H1 (cell line): Measurements from ENCODE around the gene TNIK. TPM values are rescaled to one million over a fixed set of nuclear protein-coding genes. Genes with fewer than 3 reads are reported as not detected.

Experiments used
- CTCF ChIA-PET: fragments of 300-600 bp; sonication (Branson Sonifier 250); formaldehyde crosslinking; loops from one replicate; lab custom pipeline; 2021; ENCODE audit not compliant: partially characterized antibody; lab: Charles Lee
- POLR2A ChIA-PET: fragments of 300-600 bp; sonication (Branson Sonifier 250); formaldehyde crosslinking; loops from one replicate; lab custom pipeline; 2021; ENCODE audit warnings: inconsistent platforms; ENCODE audit not compliant: partially characterized antibody; lab: Charles Lee
- DNase-seq, 2 experiments: peaks; one replicate each; pipeline versions ENCODE4 v3.0.0 to v3.0.0-alpha.2; 2010 to 2022; ENCODE audit warnings: low spot score in 2 of 2, low read depth in 1 of 2, mixed read lengths in 1 of 2
- FAIRE-seq: peaks from 2 replicates; lab custom pipeline; 2011; peaks lifted over from hg19 to GRCh38; lab: Jason Lieb, UNC
- H2AFZ ChIP-seq: 2 replicates; pipeline ENCODE4 v1.8.1; 2012; ENCODE audit warnings: low read length, inconsistent platforms
- H2AK5ac ChIP-seq: 2 replicates; pipeline ENCODE4 v1.6.1; 2013; ENCODE audit warnings: low read depth, low read length
- H2BK120ac ChIP-seq: replicated peaks from 2 replicates; pipeline ENCODE3; 2013; ENCODE audit warnings: low read depth, low read length, inconsistent platforms
- H2BK12ac ChIP-seq: 2 replicates; pipeline ENCODE4 v1.6.1; 2013; ENCODE audit warnings: low read depth, low read length
- H2BK15ac ChIP-seq: 2 replicates; pipeline ENCODE4 v1.6.1; 2013; ENCODE audit warnings: low read length
- H2BK20ac ChIP-seq: 2 replicates; pipeline ENCODE4 v1.6.1; 2013; ENCODE audit warnings: low read length
- H2BK5ac ChIP-seq: 2 replicates; pipeline ENCODE4 v1.6.1; 2013; ENCODE audit warnings: low read depth, low read length
- H3K14ac ChIP-seq: 2 replicates; pipeline ENCODE4 v1.6.1; 2013; ENCODE audit warnings: inconsistent platforms; ENCODE audit not compliant: insufficient read length
- H3K18ac ChIP-seq: 2 replicates; pipeline ENCODE4 v1.6.1; 2013; ENCODE audit warnings: low read length; ENCODE audit errors: extremely low read depth
- H3K23ac ChIP-seq: 2 replicates; pipeline ENCODE4 v1.6.1; 2013; ENCODE audit warnings: inconsistent platforms; ENCODE audit not compliant: insufficient read length
- H3K23me2 ChIP-seq: 2 replicates; pipeline ENCODE4 v1.6.1; 2013; ENCODE audit warnings: low read depth, low read length
- H3K27ac ChIP-seq: 2 replicates; pipeline ENCODE4 v1.6.1; 2011; ENCODE audit warnings: low read depth, low read length, inconsistent platforms
- H3K27me3 ChIP-seq, 4 experiments: replicated peaks in 1 of 4; 1 replicate in 1 of 4; 2 replicates in 3 of 4; pipeline versions ENCODE4 v1.6.1 to v1.8.1; 2011 to 2013; ENCODE audit warnings: low read length in 3 of 4, mild to moderate bottlenecking in 3 of 4, inconsistent platforms in 2 of 4, mixed read lengths in 2 of 4, moderate library complexity in 1 of 4; ENCODE audit not compliant: control insufficient read depth in 3 of 4, insufficient read depth in 3 of 4; ENCODE audit errors: extremely low read depth in 1 of 4
- H3K36me3 ChIP-seq, 4 experiments: 2 replicates each; pipeline versions ENCODE4 v1.6.1 to v1.8.1; 2011 to 2013; ENCODE audit warnings: mild to moderate bottlenecking in 4 of 4, low read length in 3 of 4, moderate library complexity in 2 of 4, control low read depth in 1 of 4, inconsistent platforms in 1 of 4; ENCODE audit not compliant: insufficient read depth in 4 of 4, control insufficient read depth in 2 of 4
- H3K4ac ChIP-seq: replicated peaks from 2 replicates; pipeline ENCODE3; 2013; ENCODE audit warnings: low read length, low read depth, mixed read lengths, inconsistent platforms; ENCODE audit not compliant: insufficient read length
- H3K4me1 ChIP-seq, 4 experiments: replicated peaks in 1 of 4; 1 replicate in 1 of 4; 2 replicates in 3 of 4; pipeline versions ENCODE4 v1.6.1 to v1.8.1; 2011 to 2013; ENCODE audit warnings: low read length in 3 of 4, inconsistent platforms in 2 of 4, mixed read lengths in 1 of 4; ENCODE audit not compliant: insufficient read depth in 4 of 4, control insufficient read depth in 3 of 4
- H3K4me2 ChIP-seq, 2 experiments: 2 replicates each; pipeline versions ENCODE4 v1.6.1 to v1.8.1; 2011 to 2013; ENCODE audit warnings: low read depth in 2 of 2, low read length in 2 of 2, control low read depth in 1 of 2, inconsistent platforms in 1 of 2, mild to moderate bottlenecking in 1 of 2; ENCODE audit not compliant: insufficient read depth in 1 of 2
- H3K4me3 ChIP-seq, 4 experiments: fragments of 200-600, 300-600 bp in 1 of 4; sonication (generic), shearing (Covaris generic), sonication (Bioruptor Twin) in 1 of 4; 2 replicates each; pipeline versions ENCODE4 v1.5.1 to v1.8.1; 2011 to 2016; ENCODE audit warnings: low read length in 4 of 4, low read depth in 3 of 4, control low read depth in 2 of 4, inconsistent platforms in 2 of 4, mild to moderate bottlenecking in 2 of 4, mixed read lengths in 1 of 4, moderate library complexity in 1 of 4; ENCODE audit not compliant: insufficient read depth in 2 of 4; ENCODE audit errors: extremely low read depth in 1 of 4
- H3K56ac ChIP-seq: replicated peaks from 2 replicates; pipeline ENCODE3; 2013; ENCODE audit warnings: low read depth, mild to moderate bottlenecking, mixed read lengths, low read length, inconsistent platforms; ENCODE audit not compliant: insufficient read length
- H3K79me1 ChIP-seq: 2 replicates; pipeline ENCODE4 v1.6.1; 2013; ENCODE audit warnings: low read depth, low read length, control low read depth
- H3K79me2 ChIP-seq, 2 experiments: 2 replicates each; pipeline versions ENCODE4 v1.6.1 to v1.8.1; 2012 to 2013; ENCODE audit warnings: low read length in 2 of 2, mild to moderate bottlenecking in 2 of 2, inconsistent platforms in 1 of 2; ENCODE audit not compliant: insufficient read depth in 2 of 2, control insufficient read depth in 1 of 2
- H3K9ac ChIP-seq, 4 experiments: replicated peaks in 1 of 4; 1 replicate in 1 of 4; 2 replicates in 3 of 4; pipeline versions ENCODE4 v1.6.1 to v1.8.1; 2011 to 2013; ENCODE audit warnings: low read depth in 3 of 4, low read length in 3 of 4, control low read depth in 2 of 4, mild to moderate bottlenecking in 2 of 4, moderate library complexity in 2 of 4, inconsistent platforms in 1 of 4; ENCODE audit errors: extremely low read depth in 1 of 4
- H3K9me3 ChIP-seq, 2 experiments: 2 replicates each; pipeline versions ENCODE4 v1.6.1 to v1.8.1; 2012 to 2013; ENCODE audit warnings: mild to moderate bottlenecking in 2 of 2, moderate library complexity in 2 of 2, control low read depth in 1 of 2, inconsistent platforms in 1 of 2, low read depth in 1 of 2, low read length in 1 of 2, mixed read lengths in 1 of 2; ENCODE audit not compliant: insufficient read depth in 2 of 2
- H4K20me1 ChIP-seq, 2 experiments: replicated peaks in 1 of 2; 2 replicates each; pipeline versions ENCODE3 to v1.8.1; 2011 to 2013; ENCODE audit warnings: inconsistent platforms in 2 of 2, low read length in 2 of 2, mild to moderate bottlenecking in 1 of 2; ENCODE audit not compliant: insufficient read depth in 2 of 2, control insufficient read depth in 1 of 2
- H4K5ac ChIP-seq: 2 replicates; pipeline ENCODE4 v1.6.1; 2013; ENCODE audit warnings: low read length, low read depth, mixed read lengths, inconsistent platforms; ENCODE audit not compliant: insufficient read length
- H4K8ac ChIP-seq: 2 replicates; pipeline ENCODE4 v1.8.0; 2013; ENCODE audit warnings: mild to moderate bottlenecking, moderate library complexity, low read length, inconsistent platforms; ENCODE audit not compliant: insufficient read depth; ENCODE audit errors: extremely low read depth
- H4K91ac ChIP-seq: replicated peaks from 2 replicates; pipeline ENCODE3; 2013; ENCODE audit warnings: low read length, mixed read lengths, inconsistent platforms; ENCODE audit not compliant: insufficient read length
- BACH1 ChIP-seq: IDR thresholded peaks from 2 replicates; pipeline ENCODE4 v1.6.1; 2012; ENCODE audit warnings: low read length, improper control_type of control experiment
- EP300 ChIP-seq, 2 experiments: IDR thresholded peaks; 1 replicate in 1 of 2; 2 replicates in 1 of 2; pipeline ENCODE4 v1.6.1; 2011 to 2012; ENCODE audit warnings: low read depth in 2 of 2, low read length in 2 of 2, mild to moderate bottlenecking in 2 of 2, borderline replicate concordance in 1 of 2, inconsistent platforms in 1 of 2, moderate library complexity in 1 of 2
- GTF2F1 ChIP-seq: IDR thresholded peaks from 2 replicates; pipeline ENCODE4 v1.6.1; 2012; ENCODE audit warnings: low read depth, low read length, improper control_type of control experiment, borderline replicate concordance
- KDM4A ChIP-seq: IDR thresholded peaks from one replicate; pipeline ENCODE4 v1.7.1; 2012; ENCODE audit warnings: low read depth, mild to moderate bottlenecking, moderate library complexity, low read length, inconsistent platforms; ENCODE audit not compliant: severe bottlenecking
- POU5F1 ChIP-seq: IDR thresholded peaks from 2 replicates; pipeline ENCODE4 v1.6.1; 2011; ENCODE audit warnings: low read depth, mild to moderate bottlenecking, low read length, moderate library complexity
- RXRA ChIP-seq: IDR thresholded peaks from 2 replicates; pipeline ENCODE4 v1.6.1; 2011; ENCODE audit warnings: low read depth, mild to moderate bottlenecking, low read length, moderate library complexity; ENCODE audit not compliant: insufficient read depth
- SRF ChIP-seq: IDR thresholded peaks from 2 replicates; pipeline ENCODE4 v1.6.1; 2011; ENCODE audit warnings: mild to moderate bottlenecking, low read depth, low read length, moderate library complexity
- TAF1 ChIP-seq: IDR thresholded peaks from 2 replicates; pipeline ENCODE4 v1.6.1; 2011; ENCODE audit warnings: mild to moderate bottlenecking, low read depth, low read length
- TBP ChIP-seq: IDR thresholded peaks from 2 replicates; pipeline ENCODE4 v1.6.1; 2011; ENCODE audit warnings: low read depth, low read length, improper control_type of control experiment
- YY1 ChIP-seq: IDR thresholded peaks from 2 replicates; pipeline ENCODE4 v1.6.1; 2011; ENCODE audit warnings: low read depth, mild to moderate bottlenecking, low read length
- WGBS, 2 experiments: shearing (Covaris generic) in 1 of 2; methylation state at CpG; one replicate each; pipeline versions ENCODE4 v1.1.6 to v1.1.7; 2013 to 2015; ENCODE audit warnings: low lambda C conversion rate in 2 of 2, mixed read lengths in 2 of 2, inconsistent platforms in 1 of 2, low coverage in 1 of 2, missing lambda C conversion rate in 1 of 2; ENCODE audit not compliant: insufficient replicate concordance in 2 of 2, insufficient coverage in 1 of 2, insufficient read length in 1 of 2; ENCODE audit errors: extremely low coverage in 1 of 2, missing lambda C conversion rate in 1 of 2; 5-methylcytosine and 5-hydroxymethylcytosine counted together
- polyA plus RNA-seq, 7 experiments: library from polyadenylated mRNA; depleted of rRNA in 3 of 7; stranded (reverse) in 5 of 7; unstranded in 2 of 7; fragments of >200 nt in 5 of 7; fragments of 200-250 nt in 2 of 7; gene quantifications; 1 replicate in 5 of 7; 2 replicates in 1 of 7; 4 replicates in 1 of 7; pipeline versions ENCODE4 v1.2.1 to v1.2.3, GENCODE V29; 2011 to 2013; ENCODE audit warnings: missing spikeins in 2 of 7, mixed read lengths in 2 of 7
- total RNA-seq: library from RNA; stranded (reverse); fragmentation: NEBNext Ultra II Directional; extraction: Animal tissue kit (Norgen Biotek cat#: 25700); gene quantifications from 2 replicates; pipeline ENCODE4 v1.2.1, GENCODE V29; 2021
- TF ChIP-seq, protein P1 (sequence below), 3 experiments: IDR thresholded peaks; 1 replicate in 2 of 3; 2 replicates in 1 of 3; pipeline versions ENCODE4 v1.5.1 to v1.6.1; 2011; ENCODE audit warnings: low read length in 3 of 3, mild to moderate bottlenecking in 3 of 3, inconsistent platforms in 2 of 3, low read depth in 1 of 3, moderate library complexity in 1 of 3; ENCODE audit not compliant: insufficient read depth in 1 of 3; ENCODE audit errors: control extremely low read depth in 1 of 3
- TF ChIP-seq, protein P2 (sequence below): IDR thresholded peaks from 2 replicates; pipeline ENCODE4 v1.6.1; 2012; ENCODE audit warnings: inconsistent platforms

The TNIK gene
- total and polyA plus RNA-seq, 2 of the 8 experiments (the other 6 are each of a cell fraction or from before 2014, with no cell fraction given), result 7.4 to 42.0 TPM

DNA sequence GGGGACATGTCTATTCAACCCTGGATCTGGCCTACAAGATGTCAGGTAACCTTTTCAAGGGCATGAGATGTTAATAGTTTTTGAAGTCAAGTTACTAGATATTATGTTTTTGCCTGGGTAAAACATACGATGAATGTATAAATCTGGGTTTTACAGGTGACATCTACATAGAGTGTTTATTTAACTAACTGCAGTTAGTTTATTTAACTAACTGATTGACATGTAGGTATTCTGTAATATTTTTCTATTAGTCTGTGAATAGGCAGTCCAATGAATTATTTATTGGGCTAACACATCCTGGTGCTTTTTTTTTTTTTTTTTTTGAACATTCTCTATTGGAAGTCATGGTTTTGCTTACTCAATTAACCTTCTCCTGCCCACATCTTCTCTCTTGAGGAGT lies 38.7 kb upstream of the TNIK start:
- Histone ChIP-seq H4K8ac (no peak overlapping the region), H3K18ac (no peak overlapping the region), H3K79me2 (no peaks in the 10 kb centered on the region), H4K5ac (no peak overlapping the region), H3K56ac (no peak overlapping the region), H3K9ac (no peak overlapping the region), H2AFZ (0 out of 2 replicates have a peak overlapping the region, but pooled peaks have one; percentile 16), H3K23me2 (no peaks in the 10 kb centered on the region), H3K14ac (no peak overlapping the region), H2BK15ac (no peak overlapping the region), H3K23ac (no peak overlapping the region), H4K20me1 (no peaks in the 10 kb centered on the region), H3K9me3 (no peaks in the 10 kb centered on the region), H3K4me1 (peaks cover 0 to 3% (median 0%) of the 10 kb centered on the region in 4 experiments; a peak in 1 of 7 replicates), H3K4ac (no peak overlapping the region), H2BK120ac (no peak overlapping the region), H3K79me1 (no peaks in the 10 kb centered on the region), H2AK5ac (no peak overlapping the region), H2BK5ac (no peak overlapping the region), H3K4me2 (no peak overlapping the region), H2BK20ac (no peak overlapping the region), H3K27ac (no peak overlapping the region), H2BK12ac (no peak overlapping the region), H4K91ac (no peak overlapping the region), H3K36me3 (no peaks in the 10 kb centered on the region), H3K4me3 (no peak overlapping the region), H3K27me3 (no peaks in the 10 kb centered on the region)
- 89% methylated on average over 1 of the region's 1 CpG; no CpG with 5 or more reads in 1 of the 2 experiments for WGBS, 2 experiments
- FAIRE-seq, result no peak
- no peak for DNase-seq
- POLR2A ChIA-PET, result no interaction called here
- CTCF ChIA-PET, result no interaction called here
- no peak for TF ChIP-seq YY1
- TF ChIP-seq BACH1, result no peak
- no peak for TF ChIP-seq TAF1
- TF ChIP-seq, protein P1, sequence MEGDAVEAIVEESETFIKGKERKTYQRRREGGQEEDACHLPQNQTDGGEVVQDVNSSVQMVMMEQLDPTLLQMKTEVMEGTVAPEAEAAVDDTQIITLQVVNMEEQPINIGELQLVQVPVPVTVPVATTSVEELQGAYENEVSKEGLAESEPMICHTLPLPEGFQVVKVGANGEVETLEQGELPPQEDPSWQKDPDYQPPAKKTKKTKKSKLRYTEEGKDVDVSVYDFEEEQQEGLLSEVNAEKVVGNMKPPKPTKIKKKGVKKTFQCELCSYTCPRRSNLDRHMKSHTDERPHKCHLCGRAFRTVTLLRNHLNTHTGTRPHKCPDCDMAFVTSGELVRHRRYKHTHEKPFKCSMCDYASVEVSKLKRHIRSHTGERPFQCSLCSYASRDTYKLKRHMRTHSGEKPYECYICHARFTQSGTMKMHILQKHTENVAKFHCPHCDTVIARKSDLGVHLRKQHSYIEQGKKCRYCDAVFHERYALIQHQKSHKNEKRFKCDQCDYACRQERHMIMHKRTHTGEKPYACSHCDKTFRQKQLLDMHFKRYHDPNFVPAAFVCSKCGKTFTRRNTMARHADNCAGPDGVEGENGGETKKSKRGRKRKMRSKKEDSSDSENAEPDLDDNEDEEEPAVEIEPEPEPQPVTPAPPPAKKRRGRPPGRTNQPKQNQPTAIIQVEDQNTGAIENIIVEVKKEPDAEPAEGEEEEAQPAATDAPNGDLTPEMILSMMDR (IDR thresholded peaks at IDR 0.05; ENCODE audit: control extremely low read depth in 1 of 3, insufficient read depth in 1 of 3, low read depth in 1 of 3, low read length in 3 of 3), result no peak
- no peak for TF ChIP-seq GTF2F1
- TF ChIP-seq TBP, result no peak
- TF ChIP-seq POU5F1, result no peak
- no peak for TF ChIP-seq SRF
- TF ChIP-seq RXRA, result no peak
- TF ChIP-seq KDM4A, result no peak
- TF ChIP-seq, protein P2, sequence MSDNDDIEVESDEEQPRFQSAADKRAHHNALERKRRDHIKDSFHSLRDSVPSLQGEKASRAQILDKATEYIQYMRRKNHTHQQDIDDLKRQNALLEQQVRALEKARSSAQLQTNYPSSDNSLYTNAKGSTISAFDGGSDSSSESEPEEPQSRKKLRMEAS, result no peak
- TF ChIP-seq EP300 (IDR thresholded peaks at IDR 0.05; ENCODE audit: borderline replicate concordance in 1 of 2, low read depth in 2 of 2, low read length in 2 of 2), result no peak
